ENCODE measurements around the gene BBS4. TPM values are rescaled to one million over a fixed set of nuclear protein-coding genes. Genes with fewer than 3 reads are reported as not detected.

Gene BBS4
- total and polyA plus RNA-seq, 9 of the 15 experiments (the other 6 are each of a cell fraction or from before 2014, with no cell fraction given): 25.1 to 80.7 (median 38.9) TPM

GRCh38 chr15:72685925-72686794 lies at the start of gene BBS4, which contains the start of gene HIGD2B (continued):
- no peak for TF ChIP-seq HNRNPL (IDR thresholded peaks at IDR 0.05; ENCODE audit: low read depth, low read length)
- peak; percentile 90 for TF ChIP-seq SUPT5H (IDR thresholded peaks at IDR 0.05)
- peak in 1 of 2 experiments; percentile 56; a peak in 2 of 4 replicates for TF ChIP-seq CSDE1 (IDR thresholded peaks at IDR 0.05)
- TF ChIP-seq MXI1 (IDR thresholded peaks at IDR 0.05; ENCODE audit: low read depth, low read length): peak; percentile 79
- TF ChIP-seq MNT (conservative IDR thresholded peaks at IDR 0.05): peak; percentile 51 to 70; a peak in 2 of 4 replicates
- TF ChIP-seq GABPB1 (CRISPR knock-in tag; IDR thresholded peaks at IDR 0.05): peak; percentile 92
- TF ChIP-seq PHB2 (IDR thresholded peaks at IDR 0.05; ENCODE audit: low read depth): no peak
- TF ChIP-seq ASH1L (IDR thresholded peaks at IDR 0.05; ENCODE audit: borderline replicate concordance, low read depth, partially characterized antibody): peak; percentile 36
- peak; percentile 95 for TF ChIP-seq POLR2G (IDR thresholded peaks at IDR 0.05; ENCODE audit: low read depth, low read length)
- TF ChIP-seq CBFA2T2 (conservative IDR thresholded peaks at IDR 0.05): no peak
- TF ChIP-seq KAT7 (CRISPR knock-in tag; IDR thresholded peaks at IDR 0.05; ENCODE audit: borderline replicate concordance): peak; percentile 78; the same call in 1 of the 2 replicates
- TF ChIP-seq HINFP (tag; conservative IDR thresholded peaks at IDR 0.05; ENCODE audit: low read depth): no peak
- TF ChIP-seq ETV1 (tag; conservative IDR thresholded peaks at IDR 0.05; ENCODE audit: low read depth): peak; percentile 88
- no peak for TF ChIP-seq ZNF354B (CRISPR knock-in tag; IDR thresholded peaks at IDR 0.05)
- TF ChIP-seq E2F6 (IDR thresholded peaks at IDR 0.05; ENCODE audit: borderline replicate concordance in 1 of 2, extremely low read depth in 1 of 2, insufficient read depth in 1 of 2, insufficient read length in 1 of 2, low read depth in 1 of 2, low read length in 1 of 2, poor library complexity in 1 of 2, severe bottlenecking in 1 of 2): peak; percentile 55 to 68
- TF ChIP-seq TRIM24 (IDR thresholded peaks at IDR 0.05): 0 out of 4 replicates have a peak, but pooled peaks of 1 of the 2 experiments have one; percentile 11
- TF ChIP-seq SRSF3 (IDR thresholded peaks at IDR 0.05; ENCODE audit: insufficient read depth, low read length): no peak
- TF ChIP-seq SMAD4 (CRISPR knock-in tag; conservative IDR thresholded peaks at IDR 0.05): peak; percentile 34; the same call in 1 of the 2 replicates
- TF ChIP-seq ARID3A (IDR thresholded peaks at IDR 0.05; ENCODE audit: borderline replicate concordance, low read depth, low read length): no peak
- 0 out of 2 replicates have a peak, but pooled peaks have one; percentile 30 for TF ChIP-seq L3MBTL2 (IDR thresholded peaks at IDR 0.05)
- TF ChIP-seq HDAC6 (IDR thresholded peaks at IDR 0.05; ENCODE audit: low read depth, low read length): no peak

Data from K562 (cell line).